HL-60 (cell line): ENCODE results near the gene KCNF1.

Experiments used
- DNase-seq, 2 experiments: peaks; one replicate each; pipeline ENCODE4 v3.0.0-alpha.2; 2010 to 2020; ENCODE audit warnings: low read depth in 1 of 2, low spot score in 1 of 2
- H3K27ac ChIP-seq: fragments of 250-450 bp; sonication (Bioruptor Pico); replicated peaks from 2 replicates; pipeline ENCODE4 v1.5.1; 2020; ENCODE audit warnings: mild to moderate bottlenecking, moderate library complexity
- H3K27me3 ChIP-seq: fragments of 250-450 bp; sonication (Bioruptor Pico); 2 replicates; pipeline ENCODE4 v1.5.1; 2021; ENCODE audit warnings: mild to moderate bottlenecking, moderate library complexity; ENCODE audit not compliant: insufficient read depth, poor library complexity, severe bottlenecking
- H3K4me3 ChIP-seq: replicated peaks from 2 replicates; pipeline ENCODE4 v1.5.1; 2011; ENCODE audit warnings: mild to moderate bottlenecking, control low read depth, low read length; ENCODE audit not compliant: insufficient read depth
- CTCF ChIP-seq: IDR thresholded peaks from one replicate; pipeline ENCODE4 v1.5.1; 2011; ENCODE audit warnings: low read length, control low read depth, inconsistent platforms; ENCODE audit not compliant: insufficient read depth
- GABPA ChIP-seq: IDR thresholded peaks from 2 replicates; pipeline ENCODE4 v1.6.1; 2012; ENCODE audit warnings: low read depth
- POLR2AphosphoS5 ChIP-seq: IDR thresholded peaks from 2 replicates; pipeline ENCODE4 v1.6.1; 2012; ENCODE audit warnings: low read depth
- REST ChIP-seq: IDR thresholded peaks from 2 replicates; pipeline ENCODE4 v1.6.1; 2012; ENCODE audit warnings: low read depth; ENCODE audit not compliant: insufficient replicate concordance
- SPI1 ChIP-seq: IDR thresholded peaks from 2 replicates; pipeline ENCODE4 v1.6.1; 2012; ENCODE audit warnings: low read depth, mild to moderate bottlenecking, borderline replicate concordance

The KCNF1 gene

GRCh38 chr2:10900216-10901109 is 11.3 kb upstream of the KCNF1 start:
- TF ChIP-seq POLR2AphosphoS5 (no peak), CTCF (peak; percentile 33), REST (no peak), GABPA (no peak), SPI1 (no peak)
- DNase-seq: peak; percentile 45 to 63
- Histone ChIP-seq H3K4me3 (no peak overlapping the region), H3K27me3 (no peaks in the 10 kb centered on the region), H3K27ac (no peak overlapping the region)

- no peaks in the 10 kb centered on the region for H3K27me3 ChIP-seq
- H3K4me3 ChIP-seq: no peak overlapping the region
- TF ChIP-seq POLR2AphosphoS5: no peak
- no peak for TF ChIP-seq REST
- TF ChIP-seq GABPA: no peak
- TF ChIP-seq SPI1: no peak
- no peak for TF ChIP-seq CTCF
- DNase-seq: peak in 1 of 2 experiments; percentile 61
- H3K27ac ChIP-seq: no peak overlapping the region
Measured at GRCh38 chr2:10901160-10901939, 10.4 kb upstream of the KCNF1 start.

DNA sequence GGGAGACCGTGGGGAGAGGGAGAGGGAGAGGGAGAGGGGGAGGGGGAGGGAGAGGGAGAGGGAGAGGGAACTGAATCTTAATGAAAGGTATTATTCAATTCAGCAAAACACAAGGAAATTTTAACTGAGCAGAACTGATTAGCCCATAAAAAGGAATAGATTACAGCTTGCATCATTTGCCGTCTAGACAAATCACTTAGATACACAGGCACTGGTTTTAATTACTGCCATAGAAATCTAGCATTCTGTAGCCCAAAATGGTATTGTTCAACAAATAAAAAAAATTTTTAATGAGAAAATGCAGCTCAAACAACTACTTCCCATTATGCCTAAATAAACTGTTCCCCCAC is 7.9 kb upstream of the KCNF1 start:
- TF ChIP-seq CTCF: no peak
- Histone ChIP-seq H3K27me3 (no peaks in the 10 kb centered on the region), H3K27ac (no peak overlapping the region), H3K4me3 (no peak overlapping the region)
- no peak for DNase-seq
